IPS-NIHi11 (cell line): ENCODE measurements around the gene NPLOC4.
"Not testable (repeated sequence)": the region's sequence is repeated elsewhere in the genome, so short reads cannot be mapped to it uniquely, and the experiment has no call there.

Experiments used
- DNase-seq: peaks from one replicate; pipeline ENCODE4 v3.0.0; 2012; ENCODE audit warnings: mixed read lengths, low spot score

The NPLOC4 gene

DNA sequence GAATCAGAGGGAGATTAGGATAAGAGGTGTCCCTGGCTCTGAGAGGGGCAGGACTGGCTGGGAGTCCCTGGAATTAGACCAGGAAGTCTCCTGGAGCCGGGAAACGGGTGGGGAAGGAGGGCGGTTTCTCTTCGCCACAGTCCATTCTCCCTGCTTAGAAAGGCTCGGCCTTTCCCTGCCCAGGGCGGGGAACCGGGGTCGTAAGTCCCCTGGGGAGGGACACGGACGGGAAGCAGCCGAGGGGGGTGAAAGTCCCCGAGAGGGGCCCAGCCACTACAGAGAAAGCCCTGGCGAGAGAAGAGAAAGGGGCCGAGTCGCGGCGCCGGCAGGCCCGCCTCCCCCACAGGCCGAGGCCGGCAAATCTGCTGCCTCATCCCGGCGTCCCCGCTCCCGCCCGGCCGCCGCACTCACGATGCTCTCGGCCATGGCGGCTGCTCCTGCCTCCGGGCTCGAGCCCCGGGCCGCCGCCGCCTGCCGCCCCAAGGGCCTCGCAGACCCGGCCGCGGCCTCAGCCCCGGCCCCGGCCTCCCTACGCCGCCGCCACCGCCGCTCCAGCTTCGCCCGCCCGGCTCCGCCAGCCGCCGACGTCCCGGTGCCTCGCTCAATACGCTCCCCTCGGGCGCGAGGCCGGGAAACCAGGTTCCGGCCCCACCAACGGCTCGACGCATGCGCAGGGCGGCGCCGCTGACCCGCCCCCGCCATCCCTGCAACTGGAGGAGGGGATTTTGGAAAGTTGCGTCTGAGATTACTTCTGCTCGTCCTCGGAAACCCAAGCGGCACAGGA is at the start of gene NPLOC4, which contains the start of gene TSPAN10:
Gene NPLOC4 (minus strand): TSS at position 608 of the 784 bp plus-strand sequence. CDS start 182 bp downstream, at position 426.
Gene TSPAN10 (plus strand): TSS at position 692 of the 784 bp plus-strand sequence. CDS start 5,217 bp downstream, outside the sequence.
- DNase-seq, result peak; percentile 100

- no peak for DNase-seq
Measured at GRCh38 chr17:81686614-81687013, 49.7 kb upstream of the NPLOC4 start.

DNA sequence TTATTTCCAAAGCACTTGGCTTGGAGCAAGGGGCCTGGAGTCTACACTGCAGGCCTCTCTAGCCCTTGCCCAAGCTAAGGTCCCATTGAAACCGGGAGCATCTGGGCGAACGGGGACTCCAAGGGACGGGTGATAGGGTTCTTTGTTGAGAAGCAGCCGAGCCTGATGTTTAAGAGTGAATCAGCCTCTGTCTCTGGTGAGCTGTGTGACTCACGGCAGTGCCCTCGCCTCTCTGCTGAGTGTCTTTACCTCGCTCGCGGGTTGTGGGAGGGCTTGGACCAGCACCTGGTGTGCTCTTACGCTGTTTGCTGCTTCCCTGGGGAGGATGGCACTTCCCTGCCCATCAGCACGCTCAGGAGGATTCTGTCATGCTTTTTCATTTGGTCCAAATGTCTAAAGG is 48.2 kb upstream of the NPLOC4 start:
- no peak for DNase-seq

- no peak for DNase-seq
Measured at GRCh38 chr17:81684442-81684911, 47.6 kb upstream of the NPLOC4 start.

DNA sequence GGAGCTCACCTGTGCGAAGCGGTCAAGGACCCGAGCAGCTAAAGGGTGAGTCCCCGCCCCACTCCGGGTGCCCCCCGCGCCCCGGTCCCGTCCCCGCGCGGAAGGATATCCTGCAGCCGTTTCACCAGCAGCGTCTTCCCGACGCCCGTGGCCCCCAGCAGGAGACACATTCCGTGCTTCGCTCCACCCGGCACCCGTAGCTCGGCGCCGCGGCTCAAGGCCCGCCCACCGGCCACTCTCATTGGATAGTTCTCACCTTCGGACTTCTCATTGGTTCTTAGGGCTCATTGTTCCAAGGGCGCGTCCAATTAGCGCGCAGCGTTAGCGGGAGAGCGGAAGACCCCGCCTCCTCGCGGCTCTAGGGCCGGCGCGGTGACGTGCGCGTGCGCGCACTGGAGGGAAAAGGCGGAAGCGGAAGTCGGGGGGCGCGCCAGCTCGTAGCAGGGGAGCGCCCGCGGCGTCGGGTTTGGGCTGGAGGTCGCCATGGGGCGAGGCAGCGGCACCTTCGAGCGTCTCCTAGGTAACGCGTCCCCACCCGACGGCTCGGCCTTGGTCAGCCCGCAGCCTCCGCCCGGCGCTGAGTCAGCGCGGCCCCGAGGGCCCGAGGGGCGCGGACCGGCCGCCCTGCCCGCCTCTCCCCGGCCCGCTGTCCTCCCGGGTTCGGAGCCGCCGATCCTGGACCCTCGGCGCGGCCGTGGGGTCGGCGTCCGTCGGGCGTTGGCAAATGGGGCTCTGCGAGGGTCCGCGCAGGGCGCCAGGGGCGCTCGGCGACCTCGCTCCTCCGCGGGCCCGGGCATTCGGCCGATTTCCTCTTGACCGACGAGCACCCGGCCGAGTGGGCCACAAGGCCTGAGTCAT is 46.9 kb upstream of the NPLOC4 start, which contains the start of the genes ARL16 and HGS:
Gene ARL16 (minus strand): TSS at position 214 of the 858 bp plus-strand sequence. CDS start 44 bp downstream, at position 170.
Gene HGS (plus strand): TSS at position 428 of the 858 bp plus-strand sequence. CDS start 56 bp downstream, at position 484.
- peak; percentile 100 for DNase-seq

- DNase-seq, result no peak
Measured at GRCh38 chr17:81683208-81683583, 46.3 kb upstream of the NPLOC4 start.

GRCh38 chr17:81682565-81683207 is 45.8 kb upstream of the NPLOC4 start:
- no peak for DNase-seq

DNA sequence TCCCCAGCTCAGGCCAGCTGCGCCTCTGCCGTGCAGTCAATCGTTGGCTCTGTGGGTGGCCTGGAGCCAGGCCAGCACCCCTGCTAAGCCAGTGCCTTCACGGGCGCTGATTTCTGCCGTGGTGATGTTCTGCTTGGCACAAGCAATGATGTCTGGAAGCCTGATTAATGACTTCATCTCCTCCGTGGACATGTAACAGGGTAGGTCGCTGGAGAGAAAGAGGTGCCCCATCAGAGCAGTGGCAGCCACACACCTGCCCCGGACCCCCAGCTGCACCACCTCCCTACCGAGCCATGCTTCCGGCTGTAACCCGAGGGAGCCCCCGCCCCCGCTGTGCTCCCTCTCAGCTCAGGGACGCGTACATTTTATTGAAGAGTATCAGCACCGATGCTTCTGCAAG is 44.8 kb upstream of the NPLOC4 start:
- DNase-seq, result no peak

- DNase-seq, result no peak
Measured at GRCh38 chr17:81680150-81680549, 43.2 kb upstream of the NPLOC4 start.

- DNase-seq, result no peak
Measured at GRCh38 chr17:81676906-81677305, 40.0 kb upstream of the NPLOC4 start.

- DNase-seq, result not testable (repeated sequence)
Measured at GRCh38 chr17:81675515-81676221, 38.8 kb upstream of the NPLOC4 start.

- no peak for DNase-seq
Measured at GRCh38 chr17:81673561-81674258, 36.8 kb upstream of the NPLOC4 start.

DNA sequence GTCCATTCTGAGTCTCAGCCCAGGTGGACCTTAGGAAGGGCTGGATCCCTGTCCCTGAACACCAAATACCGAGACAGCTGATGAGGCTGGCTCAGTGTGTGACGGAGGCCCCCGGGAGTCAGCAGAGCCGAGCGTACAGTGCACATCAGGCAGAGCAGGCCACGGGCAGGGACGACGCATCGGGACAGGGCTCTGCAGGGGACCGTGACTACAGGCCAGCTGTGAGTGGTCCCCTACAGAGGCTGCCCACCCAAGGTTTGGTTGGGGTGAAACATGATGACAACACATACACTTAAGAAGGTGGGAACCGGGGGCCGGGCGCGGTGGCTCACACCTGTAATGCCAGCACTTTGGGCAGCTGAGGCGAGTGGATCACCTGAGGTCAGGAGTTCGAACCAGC is 36.0 kb upstream of the NPLOC4 start:
- no peak for DNase-seq

DNA sequence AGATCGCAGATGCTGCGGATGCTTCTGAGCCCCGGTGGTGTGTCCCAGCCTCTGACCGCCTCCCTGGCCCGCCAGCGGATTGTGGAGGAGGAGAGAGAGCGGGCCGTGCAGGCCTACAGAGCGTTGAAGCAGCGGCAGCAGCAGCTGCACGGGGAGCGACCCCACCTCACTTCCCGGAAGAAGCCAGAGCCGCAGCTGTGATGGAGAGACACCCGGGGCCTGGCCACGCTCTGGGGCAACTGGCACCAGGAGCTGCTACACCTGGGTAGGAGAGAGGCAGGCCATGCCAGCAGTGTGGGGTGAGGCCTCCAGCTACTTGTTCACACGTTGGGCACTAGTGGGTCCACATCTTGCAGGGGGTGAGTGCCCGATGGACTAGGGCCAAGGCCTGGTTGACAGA is 35.6 kb upstream of the NPLOC4 start:
- DNase-seq, result no peak

DNA sequence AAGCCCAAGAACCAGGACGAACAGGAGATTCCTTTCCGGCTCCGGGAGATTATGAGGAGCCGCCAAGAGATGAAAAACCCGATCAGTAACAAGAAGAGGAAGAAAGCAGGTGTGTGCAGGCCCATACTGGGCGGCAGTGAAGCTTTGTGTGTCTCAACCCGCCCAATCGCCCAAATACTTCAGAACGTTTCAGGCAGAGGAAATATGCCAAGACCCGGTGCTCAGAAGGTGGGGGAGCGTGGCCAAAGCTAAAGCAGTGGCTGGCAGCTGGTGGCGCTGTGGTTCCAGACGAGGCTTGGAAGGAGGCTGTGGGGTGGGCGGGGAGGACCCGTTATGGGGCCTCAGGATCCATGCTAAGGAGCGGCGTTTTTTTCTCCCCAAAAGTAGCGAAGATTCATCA is 30.8 kb upstream of the NPLOC4 start:
- no peak for DNase-seq

DNA sequence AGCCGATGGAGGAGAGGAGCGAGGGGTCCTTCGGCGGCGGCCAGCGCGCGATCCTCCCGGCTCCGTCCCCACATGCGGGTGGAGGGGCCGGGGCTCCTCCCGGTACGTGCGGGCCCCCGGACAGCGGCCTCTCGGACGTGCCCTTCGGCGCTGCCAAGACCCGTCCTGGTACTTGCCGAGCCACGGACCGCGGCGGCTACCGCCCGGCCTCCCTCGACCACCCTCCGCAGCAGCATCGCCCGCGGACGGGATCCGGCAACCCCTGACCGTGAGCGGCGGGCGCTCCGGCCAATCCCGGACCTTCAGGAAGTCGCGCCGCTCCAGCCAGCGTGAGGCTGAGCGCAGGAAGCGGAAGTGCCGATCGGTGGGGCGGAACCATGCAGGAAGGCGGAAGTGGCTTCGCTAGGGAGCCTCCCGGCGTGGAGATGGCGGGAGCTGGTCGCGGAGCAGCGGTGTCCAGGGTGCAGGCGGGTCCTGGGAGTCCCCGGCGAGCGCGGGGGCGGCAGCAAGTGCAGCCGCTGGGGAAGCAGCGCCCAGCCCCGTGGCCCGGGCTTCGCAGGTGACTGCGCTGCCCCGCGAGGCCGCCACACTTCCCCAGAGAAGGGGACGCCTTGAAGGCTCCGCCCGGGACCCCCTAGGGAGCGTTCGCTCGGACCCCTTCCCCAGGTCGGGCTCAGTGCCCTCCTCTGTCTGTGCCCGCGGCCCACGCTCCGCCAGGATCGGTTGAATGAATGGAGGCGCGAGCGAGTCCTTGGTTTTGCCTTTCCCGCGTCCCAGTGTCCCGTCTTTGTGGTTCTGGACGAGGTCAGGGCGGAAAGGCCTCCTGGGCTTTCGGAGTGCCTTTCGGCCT is 29.7 kb upstream of the NPLOC4 start, which contains the start of the genes CCDC137 and OXLD1:
Gene CCDC137 (plus strand): TSS at position 396 of the 850 bp plus-strand sequence. CDS start 30 bp downstream, at position 426.
Gene OXLD1 (minus strand): TSS at position 264 of the 850 bp plus-strand sequence. CDS start 28 bp downstream, at position 236.
- DNase-seq, result peak; percentile 98

DNA sequence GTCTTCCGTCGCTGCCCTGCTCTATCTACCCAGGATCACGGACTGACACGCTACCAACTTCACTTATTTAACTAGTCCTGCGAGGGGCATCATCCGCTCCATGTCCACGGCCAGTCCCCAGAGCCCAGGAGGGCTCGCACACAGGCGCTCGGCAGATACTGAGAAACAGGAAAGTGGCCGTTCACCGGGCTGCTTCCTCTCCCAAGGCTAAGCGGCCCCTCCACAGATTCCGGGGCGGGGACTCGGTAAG is 29.1 kb upstream of the NPLOC4 start:
- no peak for DNase-seq

DNA sequence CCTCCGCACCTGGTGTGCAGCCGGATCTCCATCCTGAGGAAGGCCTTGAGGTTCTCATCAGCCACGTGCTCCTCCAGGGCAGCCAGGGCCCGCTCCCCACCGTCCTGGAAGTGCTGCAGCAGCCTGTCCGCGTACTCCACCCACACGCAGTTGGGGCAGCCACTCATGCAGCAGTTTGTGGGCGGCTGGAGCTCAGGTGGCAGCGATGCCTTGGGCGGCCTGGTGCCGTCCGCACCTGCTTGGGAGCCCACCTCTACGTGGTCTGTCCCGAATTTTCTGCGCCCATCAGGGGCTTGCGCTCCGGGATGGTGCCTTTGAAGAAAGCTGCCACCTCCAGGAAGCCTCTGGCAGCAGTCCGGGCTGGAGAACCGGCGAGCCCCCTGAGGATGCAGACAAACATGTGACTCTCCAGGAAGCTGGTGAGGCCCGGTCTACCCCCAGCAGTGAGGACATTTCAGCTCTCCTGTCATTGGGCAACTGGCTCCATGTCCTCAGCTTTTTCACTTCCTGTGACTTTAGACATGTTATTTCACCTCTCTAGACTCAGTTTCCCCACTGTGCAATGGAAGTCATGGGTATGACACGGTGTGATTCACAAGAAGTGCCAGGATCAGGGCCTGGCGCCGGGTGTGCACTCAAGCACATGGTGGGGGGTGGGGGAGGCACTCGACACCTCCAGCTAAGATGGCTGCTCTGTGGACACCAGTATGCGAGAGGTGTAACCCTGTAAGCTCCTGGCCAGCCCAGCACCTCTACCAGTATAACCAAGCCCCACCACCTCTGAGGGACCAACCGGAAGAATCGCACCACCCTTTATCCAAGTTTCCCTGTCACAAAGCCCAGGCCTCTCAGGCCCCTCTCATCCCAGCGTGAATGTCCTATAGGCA is 28.5 kb upstream of the NPLOC4 start:
- DNase-seq, result no peak

DNA sequence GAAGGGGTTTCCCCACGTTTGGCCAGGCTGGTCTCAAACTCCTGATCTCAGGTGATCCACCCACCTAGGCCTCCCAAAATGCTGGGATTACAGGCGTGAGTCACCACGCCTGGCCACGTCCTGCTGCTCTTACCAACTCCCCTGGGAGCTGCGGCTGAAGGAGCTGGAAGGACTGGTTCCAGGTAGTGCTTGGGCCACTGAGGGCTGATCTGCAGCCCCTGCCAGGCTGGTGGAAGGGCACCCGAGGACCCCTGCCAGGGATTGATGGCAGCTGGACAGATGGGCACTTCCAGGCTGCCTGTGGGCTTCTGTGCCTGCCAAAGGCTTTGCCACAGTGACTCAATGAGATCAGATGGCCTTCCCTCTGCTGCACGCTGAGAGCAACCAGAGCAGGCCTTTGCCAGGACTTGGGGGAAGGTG is 27.1 kb upstream of the NPLOC4 start:
- no peak for DNase-seq
